CD14-positive monocyte (primary cell): ENCODE measurements around the gene KCTD21. TPM values are rescaled to one million over a fixed set of nuclear protein-coding genes. Genes with fewer than 3 reads are reported as not detected.

Experiments used
- DNase-seq, 3 donors: peaks; one replicate each; pipeline ENCODE4 v3.0.0-alpha.2; 2011 to 2022
- H2AFZ ChIP-seq: 2 replicates; pipeline ENCODE4 v1.6.0; 2012; ENCODE audit warnings: mild to moderate bottlenecking, low read depth, low read length, inconsistent platforms; ENCODE audit not compliant: insufficient read depth, poor library complexity, severe bottlenecking
- H3K27ac ChIP-seq, 2 donors: 1 replicate in 1 of 2; 2 replicates in 1 of 2; pipeline ENCODE4 v1.5.1; 2012 to 2013; ENCODE audit warnings: low read length in 2 of 2, control low read depth in 1 of 2, inconsistent platforms in 1 of 2, low read depth in 1 of 2, mild to moderate bottlenecking in 1 of 2
- H3K27me3 ChIP-seq, 2 donors: one replicate each; pipeline versions ENCODE4 v1.6.0 to v1.6.1; 2011 to 2013; ENCODE audit warnings: low read length in 2 of 2; ENCODE audit not compliant: control insufficient read depth in 2 of 2, insufficient read depth in 2 of 2
- H3K36me3 ChIP-seq, 2 donors: replicated peaks in 1 of 2; 1 replicate in 1 of 2; 2 replicates in 1 of 2; pipeline versions ENCODE4 v1.5.1 to v1.6.1; 2012 to 2013; ENCODE audit warnings: low read length in 2 of 2, control low read depth in 1 of 2, inconsistent platforms in 1 of 2, mild to moderate bottlenecking in 1 of 2; ENCODE audit not compliant: insufficient read depth in 2 of 2, control insufficient read depth in 1 of 2
- H3K4me1 ChIP-seq, 2 donors: 1 replicate in 1 of 2; 2 replicates in 1 of 2; pipeline versions ENCODE4 v1.5.1 to v1.6.1; 2012 to 2013; ENCODE audit warnings: low read length in 2 of 2, control low read depth in 1 of 2, inconsistent platforms in 1 of 2, mild to moderate bottlenecking in 1 of 2, moderate library complexity in 1 of 2; ENCODE audit not compliant: insufficient read depth in 2 of 2, control insufficient read depth in 1 of 2
- H3K4me2 ChIP-seq: replicated peaks from 2 replicates; pipeline ENCODE3; 2012; ENCODE audit warnings: low read length, moderate library complexity, mild to moderate bottlenecking; ENCODE audit not compliant: poor library complexity, severe bottlenecking; ENCODE audit errors: extremely low read depth
- H3K4me3 ChIP-seq, 3 experiments: fragments of 200-600 bp in 1 of 3; sonication (generic) in 1 of 3; replicated peaks in 1 of 3; 1 replicate in 2 of 3; 2 replicates in 1 of 3; pipeline ENCODE4 v1.5.1; 2011 to 2013; ENCODE audit warnings: low read length in 3 of 3, mild to moderate bottlenecking in 3 of 3, control low read depth in 2 of 3, low read depth in 2 of 3, inconsistent platforms in 1 of 3, moderate library complexity in 1 of 3
- H3K79me2 ChIP-seq: 2 replicates; pipeline ENCODE4 v1.6.0; 2012; ENCODE audit warnings: mild to moderate bottlenecking, control low read depth, inconsistent platforms, low read length, moderate library complexity; ENCODE audit not compliant: insufficient read depth
- H3K9ac ChIP-seq: 2 replicates; pipeline ENCODE4 v1.6.0; 2017; ENCODE audit warnings: low read length, mild to moderate bottlenecking; ENCODE audit not compliant: insufficient read depth, poor library complexity, severe bottlenecking
- H3K9me3 ChIP-seq, 2 donors: replicated peaks in 1 of 2; 1 replicate in 1 of 2; 2 replicates in 1 of 2; pipeline versions ENCODE4 v1.5.1 to v1.6.1; 2012 to 2013; ENCODE audit warnings: low read length in 2 of 2, control low read depth in 1 of 2; ENCODE audit not compliant: control insufficient read depth in 1 of 2, insufficient read depth in 1 of 2
- H4K20me1 ChIP-seq: 2 replicates; pipeline ENCODE4 v1.6.0; 2012; ENCODE audit warnings: mild to moderate bottlenecking, low read length, control low read depth, moderate library complexity; ENCODE audit not compliant: insufficient read depth
- H3K27ac Mint-ChIP-seq, 7 donors: one replicate each; pipeline ENCODE4 v1.8.0; 2020; ENCODE audit warnings: mild to moderate bottlenecking in 7 of 7, mixed read lengths in 7 of 7, moderate library complexity in 6 of 7, inconsistent platforms in 2 of 7
- H3K27me3 Mint-ChIP-seq, 3 donors: one replicate each; pipeline ENCODE4 v1.8.0; 2021 to 2022; ENCODE audit warnings: low read depth in 3 of 3, mild to moderate bottlenecking in 3 of 3, mixed read lengths in 3 of 3, moderate library complexity in 3 of 3, inconsistent platforms in 1 of 3
- H3K36me3 Mint-ChIP-seq, 2 donors: one replicate each; pipeline ENCODE4 v1.8.0; 2020; ENCODE audit warnings: mixed read lengths in 2 of 2, inconsistent platforms in 1 of 2, mild to moderate bottlenecking in 1 of 2
- H3K4me1 Mint-ChIP-seq: one replicate; pipeline ENCODE4 v1.8.0; 2020; ENCODE audit warnings: mild to moderate bottlenecking, mixed read lengths
- H3K4me3 Mint-ChIP-seq, 2 donors: one replicate each; pipeline ENCODE4 v1.8.0; 2020; ENCODE audit warnings: mild to moderate bottlenecking in 2 of 2, mixed read lengths in 2 of 2, moderate library complexity in 1 of 2
- H3K9me3 Mint-ChIP-seq, 7 donors: one replicate each; pipeline ENCODE4 v1.8.0; 2020 to 2022; ENCODE audit warnings: mixed read lengths in 7 of 7, mild to moderate bottlenecking in 6 of 7, moderate library complexity in 6 of 7, inconsistent platforms in 2 of 7
- CTCF ChIP-seq: fragments of 200-600 bp; IDR thresholded peaks from one replicate; pipeline ENCODE4 v1.8.0; 2022; ENCODE audit warnings: antibody characterized with exemption, mild to moderate bottlenecking
- WGBS: methylation state at CpG from one replicate; pipeline ENCODE4 v1.1.5; 2013; ENCODE audit warnings: missing lambda C conversion rate; ENCODE audit not compliant: insufficient coverage; 5-methylcytosine and 5-hydroxymethylcytosine counted together
- intact Hi-C, 2 donors: fragments of 100-400 bp; cut with micrococcal nuclease; formaldehyde crosslinking; loops; one replicate each; pipeline versions ENCODE4 v1.15.0 to v1.15.1; 2023
- polyA plus RNA-seq, 3 donors: library from polyadenylated mRNA; depleted of rRNA in 1 of 3; unstranded in 2 of 3; stranded (reverse) in 1 of 3; fragments of 300-500 nt in 2 of 3; fragments of >200 nt in 1 of 3; fragmentation: Illumina TruSeq in 2 of 3; gene quantifications; 1 replicate in 2 of 3; 2 replicates in 1 of 3; pipeline ENCODE4 v1.2.3, GENCODE V29; 2012 to 2021

Gene KCTD21
- polyA plus RNA-seq, 3 donors: 3.2 to 9.2 (median 5.2) TPM

GRCh38 chr11:78199653-78200015 is 11.2 kb upstream of the KCTD21 start:
- H3K9me3 Mint-ChIP-seq: peaks cover 0 to 4% (median 2%) of the 10 kb centered on the region in 7 donors
- Histone ChIP-seq H3K4me3 (no peak overlapping the region), H4K20me1 (no peaks in the 10 kb centered on the region), H2AFZ (no peak overlapping the region), H3K27me3 (peaks cover 0 to 4% of the 10 kb centered on the region in 2 donors), H3K4me2 (no peak overlapping the region), H3K27ac (no peak overlapping the region), H3K9me3 (no peaks in the 10 kb centered on the region), H3K79me2 (no peaks in the 10 kb centered on the region), H3K9ac (no peak overlapping the region), H3K4me1 (peaks cover 13 to 19% of the 10 kb centered on the region in 2 donors), H3K36me3 (peaks cover 12 to 53% of the 10 kb centered on the region in 2 donors)
- H3K36me3 Mint-ChIP-seq: peaks cover 57 to 59% of the 10 kb centered on the region in 2 donors
- intact Hi-C loops: no loop called here
- peaks cover 23% of the 10 kb centered on the region for H3K4me1 Mint-ChIP-seq
- H3K27ac Mint-ChIP-seq: peak overlapping the region in 1 of 7 donors; percentile 15
- peaks cover 1 to 5% (median 3%) of the 10 kb centered on the region in 3 donors for H3K27me3 Mint-ChIP-seq
- H3K4me3 Mint-ChIP-seq: no peak overlapping the region
- 98% methylated on average over 3 of the region's 5 CpGs for WGBS
- DNase-seq: no peak
- TF ChIP-seq CTCF: no peak

- Mint-ChIP-seq H3K36me3 (peaks cover 56% of the 10 kb centered on the region in 2 donors), H3K27me3 (peaks cover 1 to 5% (median 3%) of the 10 kb centered on the region in 3 donors), H3K27ac (peak overlapping the region in 1 of 7 donors; percentile 63), H3K4me1 (peaks cover 23% of the 10 kb centered on the region), H3K4me3 (no peak overlapping the region), H3K9me3 (peaks cover 0 to 4% (median 2%) of the 10 kb centered on the region in 7 donors)
- no peak for DNase-seq
- Histone ChIP-seq H4K20me1 (no peaks in the 10 kb centered on the region), H3K79me2 (no peaks in the 10 kb centered on the region), H3K27me3 (peaks cover 0 to 4% of the 10 kb centered on the region in 2 donors), H3K4me1 (peaks cover 13 to 19% of the 10 kb centered on the region in 2 donors), H3K27ac (no peak overlapping the region), H3K36me3 (peaks cover 12 to 48% of the 10 kb centered on the region in 2 donors), H2AFZ (no peak overlapping the region), H3K9me3 (no peaks in the 10 kb centered on the region), H3K4me3 (no peak overlapping the region), H3K9ac (no peak overlapping the region), H3K4me2 (no peak overlapping the region)
- WGBS: 100% methylated on average over 2 of the region's 6 CpGs
- no peak for TF ChIP-seq CTCF
- intact Hi-C loops: no loop called here
Observed at GRCh38 chr11:78199015-78199652, 10.7 kb upstream of the KCTD21 start.
